ENCODE data around the gene AGPAT2.

- no peak for TF ChIP-seq CTCF (IDR thresholded peaks at IDR 0.05)
- no peak for TF ChIP-seq POLR2AphosphoS5 (IDR thresholded peaks at IDR 0.05; ENCODE audit: low read depth, low read length)
- no peak for TF ChIP-seq SIN3A (IDR thresholded peaks at IDR 0.05; ENCODE audit: borderline replicate concordance, insufficient read depth, low read depth, low read length)
- TF ChIP-seq TCF7L2 (IDR thresholded peaks at IDR 0.05; ENCODE audit: low read depth, low read length), result no peak
Measured at GRCh38 chr9:136685216-136685615, 2.0 kb downstream of the AGPAT2 start.
